Peyer's patch (tissue), 4 donors: ENCODE results near the gene ZNF629. TPM values are rescaled to one million over a fixed set of nuclear protein-coding genes. Genes with fewer than 3 reads are reported as not detected.

ENCODE experiments used
- DNase-seq, 3 donors: peaks; one replicate each; pipeline ENCODE4 v3.0.0-alpha.2; 2017 to 2019
- H3K27ac ChIP-seq, 4 donors: fragments of 200-600 bp; sonication (generic); one replicate each; pipeline ENCODE4 v1.5.1; 2016 to 2019
- H3K27me3 ChIP-seq, 2 donors: fragments of 200-600 bp; sonication (generic); one replicate each; pipeline ENCODE4 v1.5.1; 2019
- H3K36me3 ChIP-seq, 3 donors: fragments of 200-600 bp; sonication (generic); one replicate each; pipeline ENCODE4 v1.5.1; 2016 to 2019
- H3K4me1 ChIP-seq, 4 donors: fragments of 200-600 bp; sonication (generic); one replicate each; pipeline ENCODE4 v1.5.1; 2016 to 2019
- H3K4me3 ChIP-seq, 4 donors: fragments of 200-600 bp; sonication (generic); 1 replicate in 3 of 4; 2 replicates in 1 of 4; pipeline ENCODE4 v1.5.1; 2016 to 2019; ENCODE audit warnings: mild to moderate bottlenecking in 1 of 4
- H3K9me3 ChIP-seq, 4 donors: fragments of 200-600 bp; sonication (generic); one replicate each; pipeline ENCODE4 v1.5.1; 2016 to 2019; ENCODE audit warnings: mild to moderate bottlenecking in 1 of 4
- CTCF ChIP-seq, 6 experiments: fragments of 450-650 bp in 4 of 6; fragments of 200-600 bp in 2 of 6; sonication (generic) in 1 of 6; IDR thresholded peaks; one replicate each; pipeline ENCODE4 v1.5.1; 2017 to 2019; ENCODE audit warnings: antibody characterized with exemption in 6 of 6, mild to moderate bottlenecking in 3 of 6, moderate library complexity in 1 of 6
- POLR2A ChIP-seq, 2 donors: fragments of 450-650 bp; IDR thresholded peaks; one replicate each; pipeline ENCODE4 v1.5.1; 2017; ENCODE audit warnings: antibody characterized with exemption in 2 of 2, mild to moderate bottlenecking in 2 of 2, moderate library complexity in 2 of 2
- total RNA-seq, 4 donors: library from RNA; depleted of rRNA; stranded (reverse); fragments of >200 nt; gene quantifications; one replicate each; pipeline ENCODE4 v1.1.0, GENCODE V29; 2016

The ZNF629 gene
- total RNA-seq, 4 donors from 2014 or later = 10.9 to 28.7 (median 19.0) TPM

GRCh38 chr16:30767767-30768465, 19.1 kb downstream of the ZNF629 start:
- Histone ChIP-seq H3K27ac (peak overlapping the region in 1 of 4 donors; percentile 11), H3K36me3 (peaks cover 0 to 94% (median 6%) of the 10 kb centered on the region in 3 donors), H3K27me3 (no peaks in the 10 kb centered on the region), H3K9me3 (no peaks in the 10 kb centered on the region), H3K4me3 (no peak overlapping the region), H3K4me1 (peaks cover 0 to 13% (median 8%) of the 10 kb centered on the region in 4 donors)
- peak; percentile 47 to 74 (median 67) for DNase-seq
- TF ChIP-seq CTCF (IDR thresholded peaks at IDR 0.05) (no peak), POLR2A (IDR thresholded peaks at IDR 0.05) (no peak)

GRCh38 chr16:30766933-30767284, 20.1 kb downstream of the ZNF629 start:
- H3K36me3 ChIP-seq = peaks cover 0 to 84% (median 6%) of the 10 kb centered on the region in 3 donors
- H3K4me1 ChIP-seq = peaks cover 0 to 16% (median 11%) of the 10 kb centered on the region in 4 donors
- H3K4me3 ChIP-seq = no peak overlapping the region
- H3K27me3 ChIP-seq = no peaks in the 10 kb centered on the region
- no peak overlapping the region for H3K27ac ChIP-seq
- DNase-seq = no peak
- TF ChIP-seq POLR2A (IDR thresholded peaks at IDR 0.05) (no peak), CTCF (IDR thresholded peaks at IDR 0.05) (no peak)
- H3K9me3 ChIP-seq = no peaks in the 10 kb centered on the region

- Histone ChIP-seq H3K27me3 (no peaks in the 10 kb centered on the region), H3K36me3 (peaks cover 0 to 78% (median 6%) of the 10 kb centered on the region in 3 donors)
Measured at GRCh38 chr16:30766206-30766932, 20.6 kb downstream of the ZNF629 start.

GRCh38 chr16:30764816-30765465, 22.1 kb downstream of the ZNF629 start:
- TF ChIP-seq CTCF (IDR thresholded peaks at IDR 0.05) = no peak
- no peak for TF ChIP-seq POLR2A (IDR thresholded peaks at IDR 0.05)
- no peaks in the 10 kb centered on the region for H3K9me3 ChIP-seq
- H3K4me1 ChIP-seq = peaks cover 0 to 27% (median 18%) of the 10 kb centered on the region in 4 donors
- no peaks in the 10 kb centered on the region for H3K27me3 ChIP-seq
- no peak overlapping the region for H3K4me3 ChIP-seq
- peaks cover 0 to 64% (median 6%) of the 10 kb centered on the region in 3 donors for H3K36me3 ChIP-seq
- no peak overlapping the region for H3K27ac ChIP-seq
- no peak for DNase-seq

More at GRCh38 chr16:30766206-30766932, 20.6 kb downstream of the ZNF629 start:
- TF ChIP-seq POLR2A (IDR thresholded peaks at IDR 0.05) (no peak), CTCF (IDR thresholded peaks at IDR 0.05) (no peak)
- Histone ChIP-seq H3K9me3 (no peaks in the 10 kb centered on the region), H3K4me3 (no peak overlapping the region), H3K4me1 (peaks cover 0 to 18% (median 11%) of the 10 kb centered on the region in 4 donors), H3K27ac (no peak overlapping the region)
- no peak for DNase-seq

GRCh38 chr16:30764086-30764485, 22.9 kb downstream of the ZNF629 start:
- peaks cover 0 to 27% (median 18%) of the 10 kb centered on the region in 4 donors for H3K4me1 ChIP-seq
- TF ChIP-seq POLR2A (IDR thresholded peaks at IDR 0.05) = no peak
- no peak for TF ChIP-seq CTCF (IDR thresholded peaks at IDR 0.05)
- no peaks in the 10 kb centered on the region for H3K9me3 ChIP-seq
- H3K27me3 ChIP-seq = no peaks in the 10 kb centered on the region
- no peak overlapping the region for H3K4me3 ChIP-seq
- H3K36me3 ChIP-seq = peaks cover 0 to 56% (median 6%) of the 10 kb centered on the region in 3 donors
- no peak for DNase-seq
- H3K27ac ChIP-seq = no peak overlapping the region
